ENCODE measurements around the gene FAM120B.

The FAM120B gene

GRCh38 chr6:170447561-170447930 lies 141.0 kb downstream of the FAM120B start:
- Histone ChIP-seq H3K27ac (ENCODE audit: low read depth, low read length) (no peak overlapping the region), H3K36me3 (ENCODE audit: control insufficient read depth in 1 of 2, insufficient read depth in 2 of 2, low read length in 2 of 2) (no peaks in the 10 kb centered on the region), H3K9ac (ENCODE audit: low read depth in 1 of 2, low read length in 2 of 2) (no peak overlapping the region), H3K27me3 (ENCODE audit: control insufficient read depth in 1 of 2, insufficient read depth in 2 of 2, low read length in 2 of 2) (no peaks in the 10 kb centered on the region), H3K4me3 (ENCODE audit: low read depth in 1 of 2, low read length in 2 of 2) (no peak overlapping the region), H3K4me1 (ENCODE audit: control insufficient read depth in 1 of 2, insufficient read depth in 2 of 2, low read length in 2 of 2) (no peaks in the 10 kb centered on the region), H3K9me3 (ENCODE audit: control insufficient read depth in 1 of 2, low read length in 2 of 2) (no peaks in the 10 kb centered on the region)

DNA sequence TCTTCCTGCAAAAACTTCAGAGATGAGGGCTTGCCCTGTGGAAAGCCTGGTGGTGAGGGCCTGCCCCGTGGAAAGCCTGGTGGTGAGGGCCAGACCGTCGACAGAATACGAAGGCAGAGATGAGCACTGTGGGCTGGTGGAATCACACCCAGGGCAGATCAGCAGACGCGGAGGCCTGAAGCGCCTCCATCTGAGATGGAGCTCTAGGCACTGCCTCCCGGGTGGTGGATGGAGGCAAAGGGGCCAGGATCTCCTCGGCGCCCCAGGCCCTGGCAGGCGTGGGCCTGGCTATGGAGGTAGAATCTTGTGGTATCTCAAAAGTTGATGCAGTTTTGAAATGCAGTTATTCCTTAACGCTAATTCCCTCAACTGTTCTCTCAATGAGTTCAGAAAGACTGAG lies 141.8 kb downstream of the FAM120B start:
- Histone ChIP-seq H3K9ac (ENCODE audit: low read depth in 1 of 2, low read length in 2 of 2) (no peak overlapping the region), H3K36me3 (ENCODE audit: control insufficient read depth in 1 of 2, insufficient read depth in 2 of 2, low read length in 2 of 2) (no peaks in the 10 kb centered on the region), H3K27me3 (ENCODE audit: control insufficient read depth in 1 of 2, insufficient read depth in 2 of 2, low read length in 2 of 2) (no peaks in the 10 kb centered on the region), H3K27ac (ENCODE audit: low read depth, low read length) (no peak overlapping the region), H3K4me3 (ENCODE audit: low read depth in 1 of 2, low read length in 2 of 2) (no peak overlapping the region), H3K4me1 (ENCODE audit: control insufficient read depth in 1 of 2, insufficient read depth in 2 of 2, low read length in 2 of 2) (no peaks in the 10 kb centered on the region), H3K9me3 (ENCODE audit: control insufficient read depth in 1 of 2, low read length in 2 of 2) (no peaks in the 10 kb centered on the region)

DNA sequence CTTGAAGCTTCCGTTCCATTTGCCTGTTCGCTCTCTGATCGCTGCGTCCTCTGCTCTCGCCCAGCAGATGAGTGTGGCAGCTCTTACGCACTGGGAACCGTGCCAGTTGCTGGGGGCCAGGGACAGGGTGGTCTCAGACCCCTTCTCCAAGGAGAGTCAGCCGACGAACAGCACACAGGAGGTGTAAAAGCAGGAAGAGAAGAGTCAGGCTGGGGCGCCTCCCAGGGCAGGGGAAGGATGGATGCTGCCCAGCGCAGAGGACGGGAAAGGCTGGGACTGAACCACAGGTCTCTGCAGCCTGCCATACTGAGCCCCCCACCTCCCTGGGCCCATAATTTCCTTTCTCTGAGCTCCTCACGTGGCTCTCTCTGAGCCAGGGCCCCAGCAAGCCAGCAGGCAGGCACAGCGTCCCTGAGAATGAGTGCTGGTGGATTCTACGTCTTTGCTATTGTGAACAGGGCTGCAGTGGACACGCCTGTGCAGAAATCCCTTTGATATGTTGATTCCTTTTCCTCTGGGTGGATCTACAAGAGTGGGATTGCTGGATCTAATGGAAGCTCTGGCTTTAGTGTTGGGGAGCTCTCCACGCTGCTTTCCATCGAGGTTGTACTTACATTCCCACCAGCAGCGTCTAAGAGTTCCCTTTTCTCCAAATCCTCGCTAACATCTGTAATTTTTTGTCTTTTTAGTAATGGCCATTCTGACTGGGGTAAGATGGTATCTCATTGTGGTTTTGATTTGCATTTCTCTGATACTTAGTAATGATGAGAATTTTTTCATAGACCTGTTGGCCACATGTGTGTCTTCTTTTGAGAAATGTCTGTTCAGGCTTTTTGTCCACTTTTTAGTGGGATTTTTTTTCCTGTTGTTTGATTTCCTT lies 142.4 kb downstream of the FAM120B start:
- Histone ChIP-seq H3K4me1 (ENCODE audit: control insufficient read depth in 1 of 2, insufficient read depth in 2 of 2, low read length in 2 of 2) (no peaks in the 10 kb centered on the region), H3K36me3 (ENCODE audit: control insufficient read depth in 1 of 2, insufficient read depth in 2 of 2, low read length in 2 of 2) (no peaks in the 10 kb centered on the region), H3K27ac (ENCODE audit: low read depth, low read length) (no peak overlapping the region), H3K9ac (ENCODE audit: low read depth in 1 of 2, low read length in 2 of 2) (no peak overlapping the region), H3K9me3 (ENCODE audit: control insufficient read depth in 1 of 2, low read length in 2 of 2) (no peaks in the 10 kb centered on the region), H3K4me3 (ENCODE audit: low read depth in 1 of 2, low read length in 2 of 2) (no peak overlapping the region), H3K27me3 (ENCODE audit: control insufficient read depth in 1 of 2, insufficient read depth in 2 of 2, low read length in 2 of 2) (no peaks in the 10 kb centered on the region)

DNA sequence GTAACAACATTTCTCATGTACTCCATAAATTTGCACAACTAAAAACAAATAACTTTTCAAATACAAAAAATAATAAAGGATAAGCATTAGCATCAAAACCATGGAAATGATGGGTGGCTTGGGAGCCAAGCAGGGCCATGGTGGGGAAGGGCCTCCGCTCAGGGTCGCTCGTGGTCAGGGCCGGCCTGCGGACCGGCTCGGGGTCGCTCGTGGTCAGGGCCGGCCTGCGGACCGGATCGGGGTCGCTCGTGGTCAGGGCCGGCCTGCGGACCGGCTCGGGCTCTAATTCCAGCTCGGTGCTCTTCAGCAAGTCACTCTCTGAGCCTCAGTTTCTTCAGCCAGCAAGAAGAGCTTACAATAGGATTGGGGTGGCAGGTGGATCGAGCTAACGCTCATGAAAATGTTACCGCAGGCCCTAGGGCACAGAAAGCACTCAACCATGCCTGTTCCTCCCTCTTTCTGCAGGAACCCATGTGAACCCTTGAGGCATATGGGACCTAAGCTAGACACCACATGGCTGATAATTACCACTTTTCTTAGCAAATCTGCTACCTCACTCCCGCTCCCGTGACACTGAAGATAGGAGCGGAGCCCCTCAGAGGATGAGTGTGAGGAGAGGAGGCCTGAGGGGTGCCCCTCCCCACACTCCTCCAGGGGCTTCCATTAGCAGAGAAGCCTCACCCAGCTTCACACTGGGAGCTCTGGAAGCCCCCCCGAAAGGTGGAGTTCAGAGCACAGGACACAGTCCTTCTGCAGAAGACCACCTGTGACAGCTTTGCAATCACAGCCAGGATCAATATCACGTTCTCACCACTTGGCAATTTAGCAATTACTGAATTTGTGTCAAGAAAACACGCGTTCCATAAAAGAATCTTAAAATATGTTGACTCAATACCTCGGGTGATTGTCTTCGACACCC lies 143.5 kb downstream of the FAM120B start:
- no peaks in the 10 kb centered on the region for H3K9me3 ChIP-seq (ENCODE audit: control insufficient read depth in 1 of 2, low read length in 2 of 2)
- H3K9ac ChIP-seq (ENCODE audit: low read depth in 1 of 2, low read length in 2 of 2) = no peak overlapping the region
- no peaks in the 10 kb centered on the region for H3K4me1 ChIP-seq (ENCODE audit: control insufficient read depth in 1 of 2, insufficient read depth in 2 of 2, low read length in 2 of 2)
- no peak overlapping the region for H3K27ac ChIP-seq (ENCODE audit: low read depth, low read length)
- no peaks in the 10 kb centered on the region for H3K27me3 ChIP-seq (ENCODE audit: control insufficient read depth in 1 of 2, insufficient read depth in 2 of 2, low read length in 2 of 2)
- H3K4me3 ChIP-seq (ENCODE audit: low read depth in 1 of 2, low read length in 2 of 2) = no peak overlapping the region
- H3K36me3 ChIP-seq (ENCODE audit: control insufficient read depth in 1 of 2, insufficient read depth in 2 of 2, low read length in 2 of 2) = no peaks in the 10 kb centered on the region

GRCh38 chr6:170450916-170451761 lies 144.6 kb downstream of the FAM120B start:
- no peak overlapping the region for H3K4me3 ChIP-seq (ENCODE audit: low read depth in 1 of 2, low read length in 2 of 2)
- no peak overlapping the region for H3K27ac ChIP-seq (ENCODE audit: low read depth, low read length)
- no peaks in the 10 kb centered on the region for H3K27me3 ChIP-seq (ENCODE audit: control insufficient read depth in 1 of 2, insufficient read depth in 2 of 2, low read length in 2 of 2)
- no peaks in the 10 kb centered on the region for H3K4me1 ChIP-seq (ENCODE audit: control insufficient read depth in 1 of 2, insufficient read depth in 2 of 2, low read length in 2 of 2)
- no peak overlapping the region for H3K9ac ChIP-seq (ENCODE audit: low read depth in 1 of 2, low read length in 2 of 2)
- no peaks in the 10 kb centered on the region for H3K9me3 ChIP-seq (ENCODE audit: control insufficient read depth in 1 of 2, low read length in 2 of 2)
- H3K36me3 ChIP-seq (ENCODE audit: control insufficient read depth in 1 of 2, insufficient read depth in 2 of 2, low read length in 2 of 2) = no peaks in the 10 kb centered on the region

- Histone ChIP-seq H3K27me3 (ENCODE audit: control insufficient read depth in 1 of 2, insufficient read depth in 2 of 2, low read length in 2 of 2) (no peaks in the 10 kb centered on the region), H3K27ac (ENCODE audit: low read depth, low read length) (no peak overlapping the region), H3K4me3 (ENCODE audit: low read depth in 1 of 2, low read length in 2 of 2) (no peak overlapping the region), H3K4me1 (ENCODE audit: control insufficient read depth in 1 of 2, insufficient read depth in 2 of 2, low read length in 2 of 2) (no peaks in the 10 kb centered on the region), H3K9me3 (ENCODE audit: control insufficient read depth in 1 of 2, low read length in 2 of 2) (no peaks in the 10 kb centered on the region), H3K36me3 (ENCODE audit: control insufficient read depth in 1 of 2, insufficient read depth in 2 of 2, low read length in 2 of 2) (no peaks in the 10 kb centered on the region), H3K9ac (ENCODE audit: low read depth in 1 of 2, low read length in 2 of 2) (no peak overlapping the region)
Observed at GRCh38 chr6:170451762-170452651, 145.4 kb downstream of the FAM120B start.

DNA sequence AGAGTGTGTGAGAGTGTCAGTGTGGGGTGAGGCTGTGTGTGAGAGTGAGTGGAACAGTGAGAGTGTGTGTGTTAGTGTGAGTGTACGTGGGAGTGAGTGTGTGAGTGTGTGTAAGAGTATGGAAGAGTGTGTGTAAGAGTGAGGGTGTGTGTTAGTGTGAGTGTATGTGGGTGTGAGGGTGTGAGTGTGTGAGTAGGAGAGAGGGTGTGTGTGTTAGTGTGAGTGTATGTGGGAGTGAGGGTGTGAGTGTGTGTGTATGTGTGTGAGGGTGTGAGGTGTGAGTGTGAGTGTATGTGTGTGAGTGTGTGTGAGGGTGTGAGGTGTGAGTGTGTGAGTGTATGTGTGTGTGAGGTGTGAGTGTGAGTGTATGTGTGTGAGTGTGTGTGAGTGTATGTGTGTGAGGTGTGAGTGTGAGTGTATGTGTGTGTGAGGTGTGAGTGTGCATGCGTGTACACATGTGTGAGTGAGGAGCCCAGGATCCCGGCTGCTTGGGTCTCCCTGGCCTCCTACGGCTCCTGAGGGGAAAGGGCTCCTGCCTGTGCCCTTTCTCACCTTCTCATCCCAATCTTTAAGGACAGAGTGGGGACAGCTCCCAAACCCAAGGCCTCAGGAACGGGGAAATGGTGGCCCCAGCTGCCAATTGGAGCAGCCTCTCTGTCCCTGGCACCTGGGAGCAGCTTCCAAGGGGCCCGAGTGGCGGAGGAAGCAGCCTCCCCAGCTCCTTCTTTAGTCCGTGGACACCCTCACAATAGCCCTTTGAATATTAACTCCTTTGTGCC lies 146.4 kb downstream of the FAM120B start:
- no peaks in the 10 kb centered on the region for H3K4me1 ChIP-seq (ENCODE audit: control insufficient read depth in 1 of 2, insufficient read depth in 2 of 2, low read length in 2 of 2)
- H3K9me3 ChIP-seq (ENCODE audit: control insufficient read depth in 1 of 2, low read length in 2 of 2) = no peaks in the 10 kb centered on the region
- no peak overlapping the region for H3K4me3 ChIP-seq (ENCODE audit: low read depth in 1 of 2, low read length in 2 of 2)
- H3K36me3 ChIP-seq (ENCODE audit: control insufficient read depth in 1 of 2, insufficient read depth in 2 of 2, low read length in 2 of 2) = no peaks in the 10 kb centered on the region
- H3K27me3 ChIP-seq (ENCODE audit: control insufficient read depth in 1 of 2, insufficient read depth in 2 of 2, low read length in 2 of 2) = no peaks in the 10 kb centered on the region
- H3K27ac ChIP-seq (ENCODE audit: low read depth, low read length) = no peak overlapping the region
- H3K9ac ChIP-seq (ENCODE audit: low read depth in 1 of 2, low read length in 2 of 2) = no peak overlapping the region

DNA sequence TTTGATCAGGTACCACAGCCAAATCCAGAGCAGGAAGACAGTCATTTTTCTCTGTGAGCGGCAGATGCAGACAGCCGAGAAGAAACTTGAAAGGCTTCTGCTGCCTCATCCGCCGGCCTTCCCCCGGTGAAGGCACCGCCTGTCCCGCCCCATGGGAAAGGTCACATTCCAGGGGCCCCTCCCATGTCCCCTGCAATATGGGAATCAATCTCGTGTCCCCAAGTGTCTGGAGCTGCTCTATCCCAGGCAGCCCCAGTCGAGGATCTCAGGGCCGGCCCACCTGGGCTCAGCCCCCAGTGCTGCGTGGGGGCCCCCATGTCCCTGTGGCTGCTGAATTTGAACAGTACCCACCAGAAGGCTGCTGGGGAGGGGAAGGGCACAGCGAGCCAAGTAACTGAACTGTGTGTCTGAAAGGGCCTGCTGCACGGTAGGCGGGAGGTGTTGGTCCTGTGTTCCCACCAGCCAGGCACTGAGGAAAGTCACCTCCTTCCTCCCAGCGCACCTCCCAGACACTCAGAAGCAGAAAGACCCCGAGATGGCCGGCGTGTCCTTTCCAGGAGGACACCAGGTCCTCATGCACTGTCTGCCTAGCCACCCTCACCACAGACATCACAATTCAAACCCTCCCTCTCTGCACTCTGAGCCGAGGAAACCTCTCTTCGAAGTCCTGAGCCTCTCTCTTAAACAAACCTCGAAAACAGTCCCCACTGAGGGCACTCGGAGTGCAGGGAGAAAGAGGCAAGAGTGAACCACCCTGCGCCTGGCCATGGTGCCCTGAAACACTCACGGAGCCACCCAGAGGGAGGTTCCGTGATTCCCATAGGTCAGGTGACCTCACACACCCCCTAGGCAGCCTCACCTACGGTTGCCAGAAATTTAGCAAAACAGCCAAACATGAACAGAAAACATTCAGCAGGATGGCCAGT lies 147.3 kb downstream of the FAM120B start:
- H3K4me1 ChIP-seq (ENCODE audit: control insufficient read depth in 1 of 2, insufficient read depth in 2 of 2, low read length in 2 of 2) = no peaks in the 10 kb centered on the region
- no peak overlapping the region for H3K4me3 ChIP-seq (ENCODE audit: low read depth in 1 of 2, low read length in 2 of 2)
- no peaks in the 10 kb centered on the region for H3K36me3 ChIP-seq (ENCODE audit: control insufficient read depth in 1 of 2, insufficient read depth in 2 of 2, low read length in 2 of 2)
- H3K27me3 ChIP-seq (ENCODE audit: control insufficient read depth in 1 of 2, insufficient read depth in 2 of 2, low read length in 2 of 2) = no peaks in the 10 kb centered on the region
- H3K9ac ChIP-seq (ENCODE audit: low read depth in 1 of 2, low read length in 2 of 2) = no peak overlapping the region
- no peak overlapping the region for H3K27ac ChIP-seq (ENCODE audit: low read depth, low read length)
- no peaks in the 10 kb centered on the region for H3K9me3 ChIP-seq (ENCODE audit: control insufficient read depth in 1 of 2, low read length in 2 of 2)
